NCI-H1417 (cell line): ENCODE results near the gene SMIM10L2A.
"Not testable (repeated sequence)": the region's sequence is repeated elsewhere in the genome, so short reads cannot be mapped to it uniquely, and the experiment has no call there.

ENCODE experiments used
- DNase-seq, 3 experiments: peaks; one replicate each; lab custom pipeline; 2025; lab: John Stamatoyannopoulos, UW

SMIM10L2A gene

DNA sequence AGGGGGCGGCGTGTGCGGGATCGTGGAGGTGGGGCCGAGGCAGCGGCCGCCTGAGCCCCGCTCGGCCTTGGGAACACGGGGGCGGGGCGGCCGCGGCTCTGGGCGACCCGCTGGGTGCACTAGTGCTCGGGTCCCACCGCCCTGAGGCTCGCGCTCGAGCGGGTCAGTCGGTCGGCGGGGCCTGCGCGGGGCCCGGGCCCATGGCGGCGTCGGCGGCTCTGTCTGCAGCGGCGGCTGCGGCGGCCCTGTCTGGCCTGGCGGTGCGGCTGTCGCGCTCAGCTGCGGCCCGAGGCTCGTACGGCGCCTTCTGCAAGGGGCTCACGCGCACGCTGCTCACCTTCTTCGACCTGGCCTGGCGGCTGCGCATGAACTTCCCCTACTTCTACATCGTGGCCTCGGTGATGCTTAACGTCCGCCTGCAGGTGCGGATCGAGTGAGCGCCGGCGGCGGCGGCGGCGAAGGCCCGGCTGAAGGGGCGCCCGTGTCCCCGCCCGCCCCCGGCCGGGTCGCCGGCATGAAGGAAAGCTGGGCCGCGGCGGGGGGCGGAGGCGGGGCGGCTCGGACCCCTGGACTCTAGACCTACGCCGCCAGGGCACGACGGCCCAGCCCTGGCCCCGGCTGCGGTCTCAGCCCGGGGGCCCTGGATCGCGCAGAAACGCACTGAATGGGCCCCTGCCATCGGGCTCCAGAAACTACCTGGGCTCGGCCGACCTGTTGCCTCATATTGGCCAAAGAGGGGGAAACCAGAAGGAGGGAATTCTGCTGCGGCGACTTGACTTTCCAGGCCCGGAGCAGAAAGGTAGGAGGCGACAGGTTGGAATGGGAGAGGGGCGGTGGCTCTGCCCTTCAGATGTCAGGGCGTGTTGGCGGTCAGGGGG lies at the start of gene SMIM10L2A:
TSS of gene SMIM10L2A (plus strand) at position 13 of the 878 bp plus-strand sequence. CDS start at position 201, 188 bp downstream.
- DNase-seq, result peak in 2 of 3 experiments; percentile 41 to 78

DNA sequence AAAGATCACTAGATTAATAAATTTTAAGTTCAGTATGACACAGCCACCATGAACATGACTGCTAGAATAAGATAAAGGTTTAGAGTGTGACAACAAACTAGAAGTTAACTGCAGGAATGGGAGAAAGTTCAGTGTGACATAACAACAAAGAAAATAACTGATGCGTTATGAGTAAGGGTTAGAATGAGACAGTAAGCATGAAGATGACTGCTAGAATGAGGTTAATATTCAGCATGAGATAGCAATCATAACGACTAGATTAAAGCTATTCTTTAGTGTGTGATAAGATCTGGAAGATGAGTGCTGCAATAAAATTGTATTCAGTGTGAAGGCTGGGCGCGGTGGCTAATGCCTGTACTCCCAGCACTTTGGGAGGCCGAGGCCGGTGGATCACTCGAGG lies 48.4 kb upstream of the SMIM10L2A start:
- no peak for DNase-seq

DNA sequence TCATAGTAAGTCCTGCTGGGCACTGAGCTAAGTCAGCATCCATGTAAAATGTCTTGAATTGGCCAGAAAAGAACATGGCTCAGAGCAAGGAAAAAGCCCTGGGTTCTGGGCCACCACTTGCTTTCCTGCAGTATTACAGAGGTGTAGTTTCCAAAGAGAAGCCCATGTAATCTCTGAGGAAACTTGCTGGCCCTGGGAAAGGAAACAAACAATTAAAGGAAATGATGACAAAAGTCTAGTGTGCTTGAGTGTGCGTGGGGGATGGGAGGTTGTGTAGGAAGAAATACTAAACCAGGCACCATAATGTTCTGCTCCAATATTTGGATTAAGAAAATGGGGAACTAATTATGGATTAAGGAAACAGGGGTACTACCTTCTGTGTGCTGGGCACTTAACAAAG lies 39.5 kb upstream of the SMIM10L2A start:
- DNase-seq, result no peak

DNA sequence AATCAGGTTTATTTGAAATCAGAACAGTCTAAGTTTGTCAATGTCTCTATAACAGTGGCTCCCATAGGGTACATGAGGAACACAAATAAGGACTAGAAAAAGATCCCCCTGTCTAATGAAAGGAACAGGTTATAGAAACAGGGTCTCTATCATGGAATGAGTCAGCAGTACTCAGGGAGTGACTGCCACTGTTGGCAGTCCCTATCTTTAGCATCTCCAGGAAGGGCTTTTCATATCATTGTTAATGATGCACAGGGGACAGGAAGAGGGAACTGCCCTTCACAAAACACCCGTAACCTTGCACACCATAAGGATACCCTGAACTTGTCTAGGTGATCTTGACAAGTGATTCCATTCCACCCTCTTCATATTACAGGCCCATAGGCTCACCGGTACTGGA lies 38.5 kb upstream of the SMIM10L2A start:
- no peak for DNase-seq

DNA sequence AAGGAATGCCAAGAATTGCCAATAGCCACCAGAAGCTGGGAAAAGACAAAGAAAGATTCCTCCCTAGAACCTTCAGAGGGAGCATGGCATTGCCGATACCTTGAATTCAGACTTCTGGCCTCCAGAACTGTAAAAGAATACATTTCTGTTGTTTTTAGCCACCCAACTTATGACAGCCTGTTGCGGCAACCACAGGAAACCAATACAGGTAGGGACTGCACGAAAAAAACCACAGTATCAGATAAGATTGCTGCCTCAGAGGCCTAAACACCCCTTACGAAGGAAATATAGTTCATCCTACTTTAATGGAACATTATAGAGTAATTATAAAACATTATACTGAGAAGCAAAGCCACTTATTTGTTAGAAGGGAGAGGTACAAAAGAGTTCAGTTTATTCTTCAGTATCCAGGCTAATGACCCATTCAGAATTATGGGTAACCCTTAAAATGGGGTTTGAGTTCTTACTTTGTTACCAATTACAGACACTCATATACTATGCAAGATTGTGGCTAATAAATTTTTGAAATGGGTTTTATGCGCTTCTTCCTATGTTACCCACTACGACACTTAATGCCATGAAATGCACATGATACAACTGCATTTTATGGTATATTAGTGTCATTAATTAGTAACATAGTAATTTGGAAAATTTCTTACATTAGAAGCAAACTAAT lies 37.4 kb upstream of the SMIM10L2A start:
- DNase-seq, result no peak

DNA sequence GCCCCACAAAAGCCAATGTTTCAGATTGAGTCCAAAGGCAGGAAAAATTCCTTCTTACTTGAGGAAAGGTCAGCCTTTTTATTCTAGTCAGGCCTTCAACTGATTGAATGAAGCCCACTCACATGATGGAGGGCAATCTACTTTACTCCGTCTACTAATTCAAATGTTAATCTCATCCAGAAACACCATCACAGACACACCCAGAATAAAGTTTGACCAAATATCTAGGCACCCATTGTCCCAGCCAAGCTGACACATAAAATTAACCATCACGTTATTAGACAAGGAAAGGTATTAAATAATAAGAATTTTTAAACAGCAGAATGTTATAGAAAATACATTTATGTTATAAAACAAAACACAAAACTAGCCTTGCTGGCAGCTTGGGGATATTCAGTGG lies 32.9 kb upstream of the SMIM10L2A start:
- no peak for DNase-seq

DNA sequence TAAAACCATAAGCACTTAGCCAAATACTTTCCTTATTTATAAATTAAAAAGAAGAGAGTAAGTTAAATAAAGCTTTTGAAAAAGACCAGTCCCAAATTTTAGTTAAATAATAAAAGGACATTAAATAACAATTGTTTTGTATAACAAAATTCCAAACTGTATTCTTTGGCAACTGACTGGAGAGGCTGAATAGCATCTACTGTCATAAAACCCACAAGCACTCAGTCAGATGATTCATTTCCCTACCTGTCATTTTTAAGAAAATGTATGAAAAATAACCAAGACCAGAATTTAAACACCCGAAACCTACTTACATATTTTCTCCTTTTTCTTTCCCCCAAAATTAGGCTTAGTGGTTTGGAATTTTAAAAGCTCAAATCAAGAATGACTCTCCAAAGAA lies 32.5 kb upstream of the SMIM10L2A start:
- no peak for DNase-seq

DNA sequence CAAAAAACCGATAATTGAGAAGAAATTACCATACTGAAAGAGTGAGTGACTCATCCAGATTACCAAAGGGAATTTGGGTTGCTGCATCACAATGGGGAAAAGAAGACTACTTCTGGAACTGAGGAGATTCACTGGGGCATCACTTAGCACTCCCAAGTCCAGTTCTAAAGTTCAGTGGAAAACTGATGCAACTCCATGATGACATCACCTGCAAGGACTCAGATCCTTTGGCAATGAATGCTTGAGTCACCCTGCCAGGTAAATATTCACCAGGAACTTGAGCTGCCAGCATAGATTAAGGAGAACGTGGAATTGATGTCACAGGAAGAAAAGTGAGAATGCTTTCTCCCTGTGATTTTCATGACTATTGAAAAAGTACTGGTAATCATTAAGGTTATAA lies 32.0 kb upstream of the SMIM10L2A start:
- no peak for DNase-seq

DNA sequence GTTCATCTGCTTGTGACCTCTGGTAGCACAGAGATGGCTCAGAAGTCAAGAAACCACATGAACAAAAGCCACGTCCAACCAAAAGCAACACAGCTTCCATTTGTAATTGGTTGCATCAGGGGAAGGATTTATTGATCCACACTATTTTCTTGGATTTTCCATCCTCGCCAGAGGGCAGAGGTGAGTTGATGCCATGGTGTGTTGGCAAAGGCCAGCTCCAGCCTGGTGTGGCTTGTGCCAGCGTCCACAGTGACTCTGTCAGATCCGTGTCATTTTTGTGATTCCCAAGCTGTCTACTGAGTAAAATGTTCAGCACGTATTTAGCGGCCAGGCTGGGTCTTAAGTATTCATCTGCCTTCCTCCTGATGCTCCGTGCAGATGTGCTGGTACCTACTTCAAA lies 30.0 kb upstream of the SMIM10L2A start:
- DNase-seq, result no peak

DNA sequence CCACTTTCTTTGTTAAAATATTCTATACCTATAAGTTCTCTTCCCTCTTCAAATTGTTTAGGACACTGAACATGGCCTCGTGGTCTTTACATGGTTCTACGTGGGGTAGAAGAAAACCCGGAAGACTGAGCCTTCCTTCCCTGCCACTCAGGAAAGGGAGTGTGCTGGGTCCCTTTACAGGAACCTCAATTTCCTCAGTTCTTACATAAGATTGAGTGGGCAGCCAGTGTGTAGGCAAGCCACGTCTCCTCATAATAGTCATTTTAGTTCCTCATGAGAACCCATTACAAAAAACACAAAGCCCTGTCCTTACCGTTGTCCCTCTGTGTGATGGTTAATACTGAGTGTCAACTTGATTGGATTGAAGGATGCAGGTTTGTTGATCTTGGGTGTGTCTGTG lies 28.7 kb upstream of the SMIM10L2A start:
- no peak for DNase-seq

DNA sequence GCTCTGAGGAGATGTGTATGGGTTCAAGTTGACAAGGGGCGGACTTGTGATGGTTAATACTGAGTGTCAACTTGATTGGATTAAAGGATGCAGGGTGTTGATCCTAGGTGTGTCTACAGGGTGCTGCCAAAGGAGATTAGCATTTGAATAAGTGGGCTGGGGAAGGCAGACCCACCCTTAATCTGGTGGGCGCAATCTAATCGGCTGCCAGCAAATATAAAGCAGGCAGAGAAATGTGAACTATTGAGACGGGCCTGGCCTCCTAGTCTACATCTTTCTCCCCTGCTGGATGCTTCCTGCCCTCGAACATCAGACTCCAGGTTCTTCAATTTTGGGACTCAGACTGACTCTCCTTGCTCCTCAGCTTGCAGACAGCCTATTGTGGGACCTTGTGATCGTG lies 26.7 kb upstream of the SMIM10L2A start:
- DNase-seq, result no peak

DNA sequence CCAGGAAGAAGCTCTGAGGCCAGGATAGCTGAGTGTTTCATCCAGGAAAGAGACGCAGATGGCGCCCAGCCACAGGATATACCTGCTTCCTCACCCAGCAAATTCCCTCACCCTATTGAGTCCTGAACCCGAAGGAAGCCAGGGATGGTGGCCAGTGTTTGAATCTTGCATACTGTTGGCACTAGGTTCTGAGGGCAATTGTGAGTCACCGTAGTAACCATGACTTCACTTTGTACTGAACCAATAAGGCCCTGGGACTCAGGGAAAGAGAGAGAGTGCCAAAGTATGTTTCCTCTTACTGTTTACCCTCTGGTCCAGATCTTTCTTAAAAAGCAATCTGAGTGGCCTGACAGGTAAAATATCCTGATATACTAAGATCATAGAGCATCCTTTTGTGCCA lies 25.6 kb upstream of the SMIM10L2A start:
- no peak for DNase-seq

DNA sequence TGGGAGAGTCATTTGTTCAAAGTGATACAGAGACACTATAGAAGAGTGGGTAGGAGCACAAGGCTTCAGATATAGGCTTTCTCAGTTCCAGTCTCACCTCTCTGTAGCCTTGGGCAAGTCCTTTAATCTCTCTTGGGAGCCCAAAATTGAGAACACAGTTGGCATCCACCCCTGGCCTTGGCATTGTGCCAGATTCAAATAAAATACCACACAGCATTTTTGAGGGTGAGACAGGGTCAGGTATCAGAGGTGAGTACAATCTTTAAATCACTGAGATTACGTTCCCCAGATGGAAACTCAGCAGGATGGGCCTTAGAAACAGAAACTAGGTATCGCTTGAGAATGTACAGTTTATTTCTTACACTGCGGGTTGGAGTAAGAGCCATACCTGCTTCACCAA lies 25.2 kb upstream of the SMIM10L2A start:
- peak in 1 of 3 experiments; percentile 34 for DNase-seq

DNA sequence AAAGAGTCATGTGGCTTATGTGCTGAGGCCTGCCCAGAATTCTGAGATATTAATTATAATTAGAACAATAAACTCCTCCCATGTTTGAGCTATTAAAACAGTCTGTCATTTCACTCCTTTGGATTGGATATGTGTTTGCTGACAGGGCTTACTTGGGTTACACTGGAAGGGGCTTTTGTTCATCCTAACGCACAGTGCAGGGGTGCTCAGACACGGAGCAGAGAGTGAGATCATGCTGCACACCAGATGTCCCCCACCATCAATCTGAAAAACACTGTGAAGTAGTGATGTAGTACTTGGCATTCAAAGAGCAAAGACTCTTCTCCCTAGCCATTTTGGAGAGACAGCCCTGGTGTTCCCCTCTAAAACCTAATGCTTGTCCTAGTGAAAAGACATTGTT lies 24.1 kb upstream of the SMIM10L2A start:
- no peak for DNase-seq

DNA sequence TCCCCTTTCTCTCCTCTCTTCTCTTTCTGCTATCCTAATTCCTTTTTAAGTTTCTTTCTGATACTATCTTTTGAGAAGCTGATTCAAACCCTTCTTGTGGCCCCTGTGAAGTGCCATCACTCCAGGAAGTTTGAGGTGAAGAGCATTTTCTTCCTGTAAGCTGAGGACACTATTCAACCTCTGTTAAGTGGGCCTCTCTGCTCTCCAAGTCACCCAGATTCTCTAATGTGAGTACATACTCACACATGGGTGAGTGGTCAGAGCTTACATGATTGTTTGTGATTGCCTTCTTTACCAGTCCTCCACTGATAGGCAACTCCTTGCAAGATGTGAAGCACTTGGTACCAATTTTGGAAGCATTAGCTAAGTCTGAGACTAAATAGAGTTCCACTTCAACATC lies 18.4 kb upstream of the SMIM10L2A start:
- DNase-seq, result no peak

DNA sequence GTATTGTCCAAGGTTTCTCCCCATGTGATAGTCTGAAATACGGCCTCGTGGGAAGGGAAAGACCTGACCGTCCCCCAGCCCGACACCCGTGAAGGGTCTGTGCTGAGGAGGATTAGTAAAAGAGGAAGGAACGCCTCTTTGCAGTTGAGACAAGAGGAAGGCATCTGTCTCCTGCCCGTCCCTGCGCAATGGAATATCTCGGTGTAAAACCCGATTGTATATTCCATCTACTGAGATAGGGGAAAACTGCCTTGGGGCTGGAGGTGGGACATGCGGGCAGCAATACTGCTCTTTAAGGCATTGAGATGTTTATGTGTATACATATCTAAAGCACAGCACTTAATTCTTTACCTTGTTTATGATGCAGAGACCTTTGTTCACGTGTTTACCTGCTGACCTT lies 15.3 kb upstream of the SMIM10L2A start:
- DNase-seq, result not testable (repeated sequence)

DNA sequence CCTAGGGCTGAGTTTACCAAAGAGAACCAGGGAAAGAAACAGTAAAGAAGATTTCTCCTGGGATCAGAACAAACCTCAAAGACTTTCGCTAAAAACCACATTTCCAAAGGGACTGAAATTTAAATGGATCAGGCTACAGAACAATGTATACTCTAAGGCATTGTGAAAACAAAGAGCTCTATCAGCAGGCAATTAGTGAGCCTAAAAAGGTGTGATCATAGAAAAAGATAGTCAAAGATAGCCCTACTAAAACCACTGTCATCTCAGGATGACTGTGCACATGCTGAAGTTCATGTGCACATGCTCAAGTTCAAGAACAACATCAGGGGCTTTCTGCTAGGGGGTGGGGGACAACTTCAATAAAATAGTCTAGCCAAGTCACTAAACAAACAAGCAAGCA lies 12.9 kb upstream of the SMIM10L2A start:
- no peak for DNase-seq

DNA sequence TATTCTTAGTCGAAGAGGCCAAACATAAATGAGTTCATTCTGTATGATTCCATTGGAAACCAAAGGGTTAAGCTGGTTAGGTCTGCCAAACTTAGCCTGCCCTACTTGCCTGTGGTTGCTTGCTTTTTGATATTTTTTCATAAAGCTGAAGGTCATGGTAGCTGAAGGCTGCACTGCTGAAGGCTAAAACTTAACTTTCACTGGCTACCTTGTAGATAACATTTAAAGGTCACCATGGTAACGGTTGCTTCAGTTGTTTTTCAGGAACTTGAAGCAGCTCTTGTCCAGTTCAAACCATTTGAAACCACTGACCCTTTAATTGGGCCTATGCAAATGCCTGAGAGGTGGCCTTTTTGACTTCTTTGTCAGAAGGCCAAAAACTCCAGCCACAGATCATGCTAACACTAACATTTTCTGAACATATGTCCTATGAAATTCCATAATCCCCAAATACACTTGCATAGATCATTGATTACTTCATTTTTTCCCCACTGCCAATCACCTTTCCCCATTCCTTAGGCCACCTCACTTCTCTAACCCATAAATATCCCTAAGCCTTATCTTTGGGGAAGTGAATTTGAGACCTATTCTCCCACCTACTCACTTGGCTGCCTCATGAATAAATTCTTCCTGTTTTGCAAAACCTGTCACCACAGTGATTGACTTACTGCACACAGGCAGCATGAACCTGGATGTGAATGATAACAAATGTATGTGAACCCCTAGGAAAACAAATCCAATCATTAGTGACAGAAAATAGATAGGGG lies 10.7 kb upstream of the SMIM10L2A start:
- DNase-seq, result no peak

DNA sequence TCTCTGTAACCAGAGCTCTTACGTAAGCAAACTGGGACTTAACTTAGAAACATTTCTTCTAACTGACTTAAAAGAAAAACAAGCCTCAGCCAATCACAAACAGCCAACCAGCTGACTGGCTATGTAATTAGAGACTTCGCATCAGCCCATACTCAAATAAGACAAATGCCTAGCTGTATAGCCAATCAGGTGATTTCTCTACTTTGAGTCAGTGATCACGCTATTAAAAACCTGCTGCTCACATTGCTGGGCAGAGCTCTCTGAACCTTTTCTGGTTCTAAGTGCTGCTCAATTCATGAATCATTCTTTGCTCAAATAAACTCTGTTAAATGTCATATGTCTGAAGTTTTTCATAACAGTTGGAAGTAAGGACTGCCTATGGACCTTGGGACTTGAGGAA lies 9.9 kb upstream of the SMIM10L2A start:
- no peak for DNase-seq

DNA sequence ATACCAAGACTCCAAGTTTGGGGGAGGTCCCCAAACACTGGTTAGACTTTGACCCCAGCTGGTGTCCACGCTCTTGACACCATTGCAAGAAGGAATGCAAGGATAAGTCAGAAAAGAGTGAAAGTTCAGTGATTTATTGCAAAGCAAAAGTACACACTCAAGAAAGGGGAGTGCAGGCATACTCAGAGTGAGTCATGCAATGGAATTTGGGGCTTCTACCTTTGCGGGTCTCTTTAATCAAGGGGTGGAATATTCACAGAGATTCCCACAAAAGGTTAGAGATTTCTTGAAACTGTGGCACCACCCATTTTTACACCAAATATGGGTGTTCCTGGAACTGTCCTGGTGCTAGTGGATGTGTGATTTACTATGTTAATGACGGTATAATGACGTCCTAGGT lies 5.2 kb upstream of the SMIM10L2A start:
- no peak for DNase-seq

DNA sequence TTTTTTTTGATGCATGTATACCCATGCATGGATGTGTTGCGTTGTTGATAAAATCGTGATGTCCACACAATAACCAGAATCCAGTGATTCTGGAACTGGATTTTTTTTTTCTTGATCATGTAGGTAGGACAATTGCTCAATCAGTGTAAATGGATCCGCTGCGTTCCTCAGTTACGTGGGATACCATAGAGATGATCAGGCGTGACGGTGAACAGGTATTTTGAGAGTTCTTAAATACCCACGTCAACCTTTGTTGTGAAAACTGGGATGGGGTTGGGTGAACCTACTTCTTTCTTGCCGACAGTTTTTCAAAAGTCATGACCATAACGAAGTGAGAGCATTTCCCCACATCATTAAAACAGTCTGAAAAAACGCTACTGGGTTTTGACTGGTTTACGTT lies 913 bp upstream of the SMIM10L2A start:
- DNase-seq, result no peak

DNA sequence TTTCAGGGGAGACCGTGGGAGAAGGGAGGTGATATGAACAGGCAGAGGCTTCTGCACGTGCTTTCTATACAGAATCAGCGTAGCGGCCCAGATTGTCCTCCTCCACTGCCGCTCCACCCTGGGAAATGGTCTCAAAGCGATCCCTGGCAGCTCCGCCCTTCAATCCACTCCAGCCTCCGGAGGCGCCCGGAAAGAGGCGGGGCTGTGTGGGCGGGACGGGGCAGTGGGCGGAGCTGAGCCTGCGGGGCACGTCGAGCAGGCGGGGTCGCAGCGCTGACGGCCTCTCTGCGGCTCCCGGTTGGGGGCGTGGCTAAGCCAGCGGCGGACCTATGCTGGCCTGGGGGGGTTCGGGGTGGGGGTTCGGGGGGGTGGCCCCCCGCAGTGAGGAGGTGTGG lies 210 bp upstream of the SMIM10L2A start:
- DNase-seq, result peak; percentile 73 to 83 (median 78)

DNA sequence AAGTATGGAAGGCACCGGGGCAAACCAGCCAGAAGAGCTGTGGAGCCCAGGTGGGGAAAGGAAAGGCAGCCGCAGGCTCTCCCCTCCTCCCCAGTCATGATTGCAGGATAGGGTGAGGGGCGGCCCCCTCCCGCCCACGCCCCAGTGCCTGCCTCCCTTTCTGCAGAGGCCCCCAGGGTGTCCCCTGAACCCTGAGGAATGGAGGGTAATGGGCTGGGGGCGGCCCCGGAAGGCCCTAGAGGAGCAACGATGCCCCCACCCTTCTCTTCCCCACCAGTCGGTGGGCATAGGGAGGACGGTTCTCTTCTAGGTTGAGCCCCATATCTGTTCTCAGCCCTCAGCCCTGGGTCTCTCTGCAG lies 1.0 kb downstream of the SMIM10L2A start:
- DNase-seq, result not testable (repeated sequence)
